ENCODE data around the gene TIGAR. TPM values are rescaled to one million over a fixed set of nuclear protein-coding genes. Genes with fewer than 3 reads are reported as not detected.

Gene TIGAR
- total RNA-seq, 1 experiment from 2014 or later: 27.5 TPM

DNA sequence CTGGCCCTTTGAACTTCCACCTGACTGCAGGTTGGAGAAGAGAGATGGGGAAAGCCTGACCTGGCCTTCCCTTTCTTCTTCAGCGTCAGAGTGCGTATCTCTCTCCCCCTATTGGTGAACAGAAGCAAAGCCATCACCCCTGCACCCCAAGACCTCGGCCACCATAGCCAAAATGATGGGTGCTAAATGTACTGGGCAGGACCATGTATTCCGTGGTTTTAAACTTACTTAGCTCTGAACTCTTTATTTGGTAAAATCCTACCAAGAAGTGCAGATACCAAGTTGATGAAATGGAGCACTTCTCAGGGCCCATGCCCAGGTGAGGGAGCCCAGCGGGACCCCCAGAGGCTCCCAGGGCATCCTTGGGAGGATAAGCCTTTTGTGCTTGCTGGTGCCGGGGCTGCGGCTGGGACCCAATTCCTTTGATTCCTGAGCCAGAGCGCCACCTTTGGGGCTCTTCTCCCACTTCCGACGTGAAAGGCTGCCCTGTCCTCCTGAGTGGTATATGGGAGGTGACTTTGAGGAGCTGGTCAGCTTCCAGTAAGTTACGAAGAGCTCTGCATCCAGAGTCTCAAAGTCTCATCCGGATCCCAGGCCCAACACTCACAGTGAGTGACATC lies 38.0 kb upstream of the TIGAR start:
- DNase-seq: peak; percentile 62
- no CpG with 5 or more reads among the region's 12 CpGs for WGBS (ENCODE audit: extremely low coverage, insufficient read length, low lambda C conversion rate)
- peaks cover 14 to 20% of the 10 kb centered on the region in 2 experiments for H3K4me1 Mint-ChIP-seq

More for the DNA sequence above, 38.0 kb upstream of the TIGAR start:
- Histone ChIP-seq H4K5ac (ENCODE audit: insufficient read length, low read depth, low read length) (no peak overlapping the region), H3K4me1 (ENCODE audit: insufficient read depth, low read length) (peaks cover 3% of the 10 kb centered on the region; the same call in 1 of the 2 replicates), H3K23ac (ENCODE audit: insufficient read length, low read depth, low read length) (no peak overlapping the region), H4K20me1 (ENCODE audit: control insufficient read depth, insufficient read depth, insufficient read length) (peaks cover 2% of the 10 kb centered on the region), H3K9me3 (ENCODE audit: control insufficient read depth, low read depth, low read length) (no peaks in the 10 kb centered on the region), H2BK120ac (ENCODE audit: low read depth, low read length, poor library complexity, severe bottlenecking) (no peak overlapping the region), H3K79me1 (ENCODE audit: insufficient read depth, low read depth, low read length, poor library complexity, severe bottlenecking) (peaks cover 13% of the 10 kb centered on the region), H3K56ac (ENCODE audit: insufficient read length, low read depth, low read length) (no peak overlapping the region), H3T11ph (ENCODE audit: low read length) (no peak overlapping the region), H3K23me2 (ENCODE audit: insufficient read length, low read depth, low read length, poor library complexity, severe bottlenecking) (no peaks in the 10 kb centered on the region), H3K27me3 (ENCODE audit: insufficient read depth, low read length) (no peaks in the 10 kb centered on the region), H3K4ac (ENCODE audit: low read depth, low read length) (no peak overlapping the region), H2BK5ac (ENCODE audit: insufficient read length, low read length) (no peak overlapping the region), H3K14ac (ENCODE audit: insufficient read depth, low read length) (no peak overlapping the region), H2BK15ac (ENCODE audit: low read depth, low read length) (no peak overlapping the region), H3K18ac (ENCODE audit: insufficient read length, low read depth, low read length) (no peak overlapping the region), H3K27ac (ENCODE audit: insufficient read length, low read depth, low read length) (no peak overlapping the region), H2BK12ac (ENCODE audit: insufficient read length, low read depth, low read length) (no peak overlapping the region), H4K8ac (replicated peaks; ENCODE audit: insufficient read length, low read depth, low read length) (no peak overlapping the region), H2AK5ac (ENCODE audit: insufficient read length, low read length) (no peak overlapping the region), H3K79me2 (ENCODE audit: insufficient read depth, low read length) (peaks cover 12% of the 10 kb centered on the region), H4K91ac (ENCODE audit: insufficient read length, low read depth, low read length) (no peak overlapping the region), H3K9ac (ENCODE audit: extremely low read depth, insufficient read length, low read length) (no peak overlapping the region), H2BK20ac (ENCODE audit: low read depth, low read length, poor library complexity, severe bottlenecking) (no peak overlapping the region), H3K4me2 (ENCODE audit: insufficient read depth, insufficient read length, low read length) (no peak overlapping the region), H2AFZ (ENCODE audit: low read length) (no peak overlapping the region)
- TF ChIP-seq CTCF (conservative IDR thresholded peaks at IDR 0.05): peak; percentile 42; the same call in 1 of the 3 replicates
- peaks cover 85 to 98% (median 96%) of the 10 kb centered on the region in 3 experiments for H3K36me3 Mint-ChIP-seq (ENCODE audit: insufficient read depth in 1 of 3, low read depth in 3 of 3)
- no peaks in the 10 kb centered on the region; a peak in 1 of 5 replicates for H3K9me3 Mint-ChIP-seq
- H3K27me3 Mint-ChIP-seq (ENCODE audit: low read depth): no peaks in the 10 kb centered on the region
- peak overlapping the region in 1 of 3 experiments; percentile 39; a peak in 1 of 7 replicates for H3K27ac Mint-ChIP-seq
- H3K4me3 Mint-ChIP-seq: no peak overlapping the region
